ENCODE results near the gene HDAC11.
"Not testable (repeated sequence)": the region's sequence is repeated elsewhere in the genome, so short reads cannot be mapped to it uniquely, and the experiment has no call there.

HDAC11 gene

DNA sequence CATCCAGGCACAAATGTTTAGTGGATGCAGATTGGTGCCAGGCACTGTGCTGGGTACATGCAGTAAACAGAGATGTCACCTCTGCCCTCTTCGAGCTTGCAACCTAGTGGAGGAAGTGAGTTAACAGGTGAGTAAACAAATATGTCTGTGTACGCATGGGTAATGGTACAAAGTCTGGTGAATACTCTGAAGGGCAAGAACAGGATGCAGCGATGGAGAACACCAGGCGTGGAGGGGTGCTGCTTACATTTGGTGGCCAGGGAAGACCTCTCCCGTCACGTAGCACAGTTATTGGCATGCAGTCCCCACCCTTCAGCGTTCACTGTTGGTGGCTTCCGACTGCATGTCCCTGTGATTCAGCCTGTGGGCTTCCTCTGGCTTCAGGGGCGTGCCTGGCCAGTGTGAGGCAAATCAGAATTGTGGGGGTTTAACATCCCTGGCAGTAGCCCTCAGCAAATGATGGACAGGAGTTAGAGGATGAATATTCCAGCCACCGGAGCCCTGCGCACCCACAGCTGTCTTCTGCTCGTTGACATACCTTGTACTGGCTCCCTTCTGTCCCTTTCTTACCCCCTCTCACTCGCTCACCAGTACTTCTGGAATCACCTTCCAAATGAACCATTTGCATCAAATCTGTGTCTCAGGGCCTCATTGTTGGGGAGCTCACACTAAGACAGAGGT lies 9.1 kb upstream of the HDAC11 start:
- no peak for DNase-seq (ENCODE audit: low read depth, low spot score)

DNA sequence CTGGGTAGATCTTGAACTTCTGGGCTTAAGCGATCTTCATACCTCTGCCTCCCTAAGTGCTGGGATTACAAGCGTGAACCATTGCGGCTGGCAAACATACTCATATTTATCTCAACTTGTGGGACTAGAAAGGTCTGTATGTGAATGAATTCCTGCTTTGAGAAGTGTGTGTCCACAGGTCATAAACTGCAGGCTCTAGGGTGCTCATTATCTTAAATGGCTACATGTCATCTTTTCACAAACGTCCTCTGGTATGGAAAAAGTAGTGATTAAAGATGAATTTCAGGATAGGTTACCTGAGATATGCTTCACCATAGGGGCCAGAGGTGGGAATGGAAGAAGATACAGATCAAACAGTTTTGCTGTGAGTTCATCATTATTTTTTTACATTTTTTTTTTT lies 7.8 kb upstream of the HDAC11 start:
- DNase-seq (ENCODE audit: low read depth, low spot score): no peak

DNA sequence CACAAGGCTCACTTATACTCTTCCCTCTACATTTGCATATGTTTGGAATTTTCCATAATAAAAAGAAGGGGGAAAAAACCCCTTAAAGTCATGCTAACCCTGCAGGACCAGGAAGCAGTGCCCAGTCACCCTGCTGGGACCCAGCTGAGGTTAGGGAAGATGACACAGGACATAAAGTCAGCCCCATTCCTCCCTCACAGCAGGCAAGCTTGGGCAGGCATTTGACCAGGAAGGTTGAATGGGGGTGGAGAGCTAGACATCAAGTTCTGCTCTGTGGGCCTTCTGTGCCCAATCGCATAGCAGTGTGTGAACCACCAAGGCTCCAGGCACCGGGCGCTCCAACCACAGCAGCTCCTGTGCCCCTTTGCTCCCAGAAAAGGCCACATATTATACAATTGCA lies 7.1 kb upstream of the HDAC11 start:
- DNase-seq (ENCODE audit: low read depth, low spot score): no peak

DNA sequence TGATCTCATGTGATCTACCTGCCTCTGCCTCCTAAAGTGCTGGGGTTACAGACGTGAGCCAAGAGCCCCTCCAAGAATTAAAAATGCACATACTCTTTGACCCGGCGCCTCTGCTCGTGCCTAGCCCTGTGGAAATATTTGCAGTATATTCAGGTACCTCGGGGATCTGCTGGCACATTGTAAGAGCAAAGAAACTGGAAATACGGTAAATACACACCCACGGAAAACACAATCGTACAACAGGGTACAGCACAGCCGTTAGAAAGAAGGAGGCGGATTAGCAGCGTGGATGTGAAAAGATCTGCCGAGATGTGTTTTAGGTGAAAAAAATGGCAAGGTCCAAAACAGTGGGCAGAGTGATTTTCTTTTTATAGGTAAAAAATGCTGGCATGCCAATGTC lies 6.1 kb upstream of the HDAC11 start:
- no peak for DNase-seq (ENCODE audit: low read depth, low spot score)

DNA sequence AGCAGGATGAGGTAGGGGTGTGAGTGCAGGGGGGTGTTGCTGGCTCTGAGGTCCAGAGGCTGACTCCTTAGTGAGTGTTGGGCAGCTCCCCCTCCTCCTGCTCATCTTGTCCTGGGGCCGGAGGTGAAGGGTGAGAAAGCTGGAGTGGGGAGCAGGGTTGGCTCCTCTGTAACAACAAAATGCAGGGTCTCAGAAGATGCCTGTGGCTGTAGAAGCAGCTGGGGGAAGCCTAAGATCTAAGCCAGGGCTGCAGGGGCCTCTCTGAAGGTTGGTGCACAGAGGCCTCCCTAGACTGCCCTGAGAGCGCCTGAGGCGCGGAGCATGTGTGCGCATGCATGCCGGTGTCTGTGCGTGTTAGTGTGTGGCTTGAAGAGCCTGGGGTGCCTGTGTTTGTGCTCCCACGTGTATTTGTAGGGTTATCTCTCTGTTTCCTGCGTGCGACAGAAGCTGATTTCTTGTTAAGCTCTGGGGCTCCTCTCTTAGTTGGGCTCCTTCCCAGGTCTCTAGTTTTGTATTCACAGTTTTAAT lies 5.3 kb upstream of the HDAC11 start:
- no peak for DNase-seq (ENCODE audit: low read depth, low spot score)

DNA sequence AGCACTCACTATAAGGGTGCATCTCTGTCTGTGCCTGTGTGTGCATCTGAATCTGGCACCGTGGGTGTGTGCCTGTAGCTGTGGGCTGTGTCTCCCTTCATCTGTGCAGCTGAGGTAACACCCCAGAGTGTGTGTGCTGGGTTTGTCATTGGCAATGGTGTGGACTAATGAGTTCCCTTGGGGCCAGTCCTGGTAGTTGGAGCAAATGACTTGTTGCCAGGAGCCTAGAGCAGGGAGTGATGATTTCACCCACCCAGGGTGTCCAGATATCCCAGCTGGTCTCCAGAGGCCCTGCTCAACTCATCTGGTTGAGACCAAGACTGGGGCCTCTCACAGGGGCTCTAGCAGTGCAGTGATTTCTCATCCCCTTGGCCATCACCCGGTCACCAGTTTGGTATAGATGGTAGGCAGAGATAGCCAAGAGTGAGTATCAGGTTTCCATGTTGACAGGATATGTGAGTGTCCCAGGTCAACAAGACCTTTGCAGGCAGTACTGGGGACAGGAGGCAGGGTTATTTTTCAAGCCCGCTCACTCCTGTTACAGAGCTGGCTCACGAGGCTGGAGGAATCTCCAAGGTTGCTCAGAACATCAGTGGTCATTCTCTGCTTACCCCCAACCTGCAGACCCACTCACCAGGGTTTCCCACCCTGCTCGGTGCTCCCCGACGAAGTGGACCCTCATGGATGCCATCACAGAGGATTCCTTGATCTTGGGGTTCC lies 4.1 kb upstream of the HDAC11 start:
- DNase-seq (ENCODE audit: low read depth, low spot score): peak; percentile 38

DNA sequence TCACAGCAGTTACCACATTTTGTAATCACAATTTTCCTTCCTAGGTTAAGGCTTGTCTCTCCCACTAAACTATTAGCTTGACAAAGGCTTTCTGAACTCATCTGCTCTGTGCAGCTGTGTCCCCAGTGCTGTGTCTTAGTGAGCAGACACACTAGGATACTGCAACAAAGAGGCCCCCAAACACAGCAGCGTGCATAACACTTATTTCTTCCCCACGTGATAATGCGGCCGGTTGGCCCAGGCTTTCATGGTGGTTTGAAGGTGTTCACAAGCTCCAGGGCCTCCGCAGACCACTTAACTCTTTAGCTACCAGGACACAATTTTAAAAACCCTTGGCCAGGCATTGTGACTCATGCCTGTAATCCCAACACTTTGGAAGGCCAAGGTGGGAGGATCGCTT lies 2.2 kb upstream of the HDAC11 start:
- peak; percentile 54 for DNase-seq (ENCODE audit: low read depth, low spot score)

DNA sequence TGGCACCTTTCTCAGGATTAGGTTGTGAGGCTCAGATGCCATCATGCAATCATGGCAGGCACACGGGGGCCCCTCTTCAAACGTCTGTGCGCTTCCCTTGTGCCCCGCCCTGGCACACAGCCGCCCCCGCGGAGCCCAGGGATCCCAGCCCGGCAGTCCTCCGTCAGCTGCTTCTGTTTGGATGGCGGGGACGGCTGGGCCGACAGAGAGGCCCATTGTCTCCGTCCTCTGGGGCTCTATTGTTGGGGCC lies 849 bp upstream of the HDAC11 start:
- no peak for DNase-seq (ENCODE audit: low read depth, low spot score)

DNA sequence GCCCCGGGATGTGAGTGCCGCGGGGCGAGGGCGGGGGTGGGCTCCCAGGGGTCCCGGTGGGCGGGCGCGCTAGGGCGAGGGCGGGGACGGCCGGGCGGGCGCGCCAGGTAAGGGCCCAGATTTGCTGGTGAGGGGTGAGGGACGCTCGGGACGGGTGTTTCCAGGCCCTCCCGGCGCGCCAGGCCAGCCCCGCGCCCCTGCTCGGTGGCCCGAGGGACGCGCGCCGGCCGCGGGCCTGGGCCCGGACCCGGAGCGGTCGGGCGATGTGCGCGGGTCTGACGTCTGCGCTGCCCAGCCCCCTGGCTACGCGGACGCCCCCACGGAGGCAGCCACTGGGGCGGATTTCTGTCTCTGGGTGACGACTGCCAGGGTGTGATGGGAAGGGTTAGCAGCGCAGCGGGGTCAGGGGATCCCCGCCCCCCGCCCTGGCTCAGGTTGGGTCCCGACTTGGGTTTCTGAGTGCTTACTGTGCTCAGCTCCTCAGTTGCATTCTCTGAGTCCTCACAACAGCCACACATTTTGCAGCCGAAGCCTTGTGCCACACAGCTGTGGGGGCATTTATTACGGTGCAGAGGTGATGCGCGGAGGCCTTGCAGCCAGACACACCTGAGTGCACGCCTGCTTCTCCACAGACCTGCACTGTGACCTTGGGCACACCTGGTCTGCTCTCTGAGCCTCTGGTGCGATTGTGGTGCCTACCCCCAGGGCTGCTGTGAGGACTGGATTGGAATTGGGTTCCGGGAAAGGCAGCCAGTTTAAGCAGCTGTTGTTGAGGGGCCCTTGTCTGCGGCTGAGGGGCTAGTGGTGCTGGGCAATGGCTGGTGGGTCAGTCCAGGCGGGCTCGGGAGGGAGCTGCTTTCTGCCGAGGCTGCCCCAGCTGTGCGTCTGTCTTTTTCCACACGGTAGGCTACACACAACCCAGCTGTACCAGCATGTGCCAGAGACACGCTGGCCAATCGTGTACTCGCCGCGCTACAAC lies 523 bp downstream of the HDAC11 start:
- peak; percentile 55 for DNase-seq (ENCODE audit: low read depth, low spot score)

DNA sequence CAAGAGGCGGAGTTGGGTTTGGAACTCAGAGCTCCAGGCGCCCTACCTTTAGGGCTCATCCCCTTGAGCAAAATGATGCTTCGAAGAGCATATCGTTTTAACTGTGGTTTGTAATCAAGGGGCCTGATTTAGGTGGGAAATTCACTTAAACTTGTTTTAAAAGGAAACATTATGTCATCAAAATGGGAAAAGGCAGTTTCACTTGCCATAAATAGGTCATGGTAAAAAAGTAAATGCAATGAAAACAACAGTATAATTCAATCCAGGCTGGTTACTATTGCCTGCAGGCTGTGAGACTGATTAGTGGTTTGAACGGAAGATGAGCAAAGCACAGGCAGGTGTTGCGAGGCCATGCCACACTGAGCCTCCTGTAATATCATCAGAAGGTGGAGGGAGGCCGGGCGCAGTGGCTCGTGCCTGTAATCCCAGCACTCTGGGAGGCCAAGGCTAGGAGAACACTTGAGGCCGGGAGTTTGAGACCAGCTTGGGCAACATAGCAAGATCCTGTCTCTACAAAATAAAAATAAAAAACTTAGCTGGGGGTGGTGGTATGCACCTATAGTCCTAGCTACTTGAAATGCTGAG lies 2.1 kb downstream of the HDAC11 start:
- no peak for DNase-seq (ENCODE audit: low read depth, low spot score)

DNA sequence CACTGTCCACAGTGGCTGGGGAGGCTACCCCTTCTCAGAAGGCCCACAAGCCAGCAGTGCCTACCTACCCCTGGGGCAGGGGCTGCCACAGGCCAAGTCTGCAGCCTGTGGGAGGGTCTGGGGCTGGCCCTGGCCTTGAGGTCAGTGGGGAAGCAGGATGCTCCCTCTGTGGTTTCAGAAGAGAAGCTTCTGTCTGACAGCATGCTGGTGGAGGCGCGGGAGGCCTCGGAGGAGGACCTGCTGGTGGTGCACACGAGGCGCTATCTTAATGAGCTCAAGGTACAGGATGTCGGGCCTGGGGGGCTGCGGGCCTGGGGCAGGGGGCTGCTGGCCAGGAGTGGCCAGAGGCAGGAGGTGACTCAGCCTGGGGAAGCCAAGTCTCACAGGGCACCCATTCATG lies 3.2 kb downstream of the HDAC11 start:
- DNase-seq (ENCODE audit: low read depth, low spot score): no peak

DNA sequence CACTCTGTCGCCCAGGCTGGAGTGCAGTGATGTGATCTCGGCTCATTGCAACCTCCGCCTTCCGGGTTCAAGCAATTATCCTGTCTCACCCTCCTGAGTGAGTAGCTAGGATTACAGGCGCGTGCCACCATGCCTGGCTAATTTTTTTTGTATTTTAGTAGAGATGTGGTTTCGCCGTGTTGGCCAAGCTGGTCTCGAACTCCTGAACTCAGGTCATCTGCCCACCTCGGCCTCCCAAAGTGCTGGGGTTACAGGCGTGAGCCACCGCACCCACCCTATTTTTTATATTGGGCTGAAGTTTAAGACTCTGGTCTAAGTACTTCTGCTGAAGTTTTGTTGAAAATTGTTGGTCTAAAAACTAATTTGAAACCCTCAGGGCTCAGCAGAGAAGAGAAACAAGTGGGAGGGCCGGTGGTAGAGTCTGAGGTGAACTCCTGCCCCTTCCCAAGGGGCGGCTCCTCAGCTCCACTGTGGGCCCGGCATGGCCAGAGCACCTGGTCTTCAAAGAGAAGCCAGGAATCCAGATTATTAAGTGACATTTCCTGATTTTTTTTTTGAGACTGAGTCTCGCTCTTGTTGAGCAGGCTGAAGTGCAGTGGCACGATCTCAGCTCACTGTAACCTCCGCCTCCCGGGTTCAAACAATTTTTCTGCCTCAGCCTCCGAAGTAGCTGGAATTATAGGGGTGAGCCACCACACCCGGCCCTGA lies 4.0 kb downstream of the HDAC11 start:
- DNase-seq (ENCODE audit: low read depth, low spot score): no peak

DNA sequence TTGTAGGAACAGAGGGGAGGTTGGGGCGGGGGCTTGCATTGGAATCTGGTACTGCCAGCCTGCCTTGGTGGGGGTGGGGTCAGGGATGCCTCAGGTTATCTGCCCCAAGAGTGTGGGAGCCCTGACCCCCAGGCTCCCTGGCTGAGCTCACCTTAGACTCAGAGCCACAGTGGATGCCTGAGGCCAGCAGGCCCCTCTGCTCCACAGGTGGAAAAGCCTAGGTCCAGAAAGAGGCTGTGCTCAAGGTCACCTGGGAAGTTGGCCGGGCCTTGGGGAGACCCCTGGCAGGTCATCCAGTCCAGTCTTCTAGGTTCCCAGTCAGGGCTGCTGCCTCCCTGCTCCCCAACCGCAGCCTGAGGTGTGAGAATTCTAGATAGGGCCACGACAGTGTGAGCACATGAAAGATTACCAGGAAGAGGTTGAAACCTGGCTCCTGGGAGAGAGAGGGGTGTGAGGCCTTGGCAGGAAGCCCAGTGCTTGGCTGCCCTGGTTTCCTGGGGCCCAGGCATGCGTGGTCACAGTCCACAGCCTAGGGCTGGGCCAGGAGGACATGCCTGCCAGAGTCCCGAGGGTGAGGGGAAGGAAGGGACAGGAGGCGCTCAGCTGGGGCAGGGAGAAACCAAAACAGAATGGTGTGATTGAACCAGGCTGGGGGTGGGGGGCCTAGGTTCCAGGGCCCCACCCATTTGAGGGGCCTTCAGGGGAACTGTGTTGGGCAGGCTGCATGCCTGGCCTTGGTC lies 4.9 kb downstream of the HDAC11 start:
- no peak for DNase-seq (ENCODE audit: low read depth, low spot score)

DNA sequence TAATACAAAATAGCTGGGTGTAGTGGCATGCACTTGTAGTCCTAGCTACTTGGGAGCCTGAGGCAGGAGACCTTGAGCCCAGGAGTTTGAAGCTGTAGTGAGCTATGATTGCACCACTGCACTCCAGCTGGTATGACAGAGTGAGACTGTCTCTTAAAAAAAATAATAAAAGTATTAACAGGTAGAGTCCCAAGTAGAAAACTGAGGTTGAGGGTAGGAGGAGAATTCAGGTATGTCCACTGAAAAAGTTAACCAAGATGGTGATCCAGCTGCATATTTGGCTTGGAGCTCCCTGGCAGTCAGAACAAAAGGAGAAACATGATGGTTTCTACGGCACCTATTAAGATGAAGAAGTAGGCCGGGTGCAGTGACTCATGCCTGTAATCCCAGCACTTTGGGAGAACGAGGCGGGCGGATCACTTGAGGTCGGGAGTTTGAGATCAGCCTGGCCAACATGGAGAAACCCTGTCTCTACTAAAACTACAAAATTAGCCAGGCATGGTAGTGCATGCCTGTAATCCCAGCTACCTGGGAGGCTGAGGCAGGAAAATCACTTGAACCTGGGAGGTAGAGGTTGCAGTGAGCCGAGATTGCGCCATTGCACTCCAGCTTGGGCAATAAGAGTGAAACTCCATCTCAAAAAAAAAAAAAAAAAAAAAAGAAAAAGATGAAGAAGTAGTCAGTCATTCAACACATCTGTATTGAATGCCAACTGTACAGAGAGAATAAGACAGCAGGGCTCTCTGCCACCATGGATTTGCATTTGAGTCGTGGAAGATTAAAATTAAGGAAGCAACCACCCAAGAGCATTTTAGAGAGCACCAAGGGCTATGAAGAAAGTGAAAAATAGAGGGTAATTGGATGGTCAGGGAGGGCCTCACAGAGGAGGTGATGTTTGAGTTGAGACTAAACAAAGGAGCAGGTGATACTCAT lies 5.8 kb downstream of the HDAC11 start:
- not testable (repeated sequence) for DNase-seq (ENCODE audit: low read depth, low spot score)

DNA sequence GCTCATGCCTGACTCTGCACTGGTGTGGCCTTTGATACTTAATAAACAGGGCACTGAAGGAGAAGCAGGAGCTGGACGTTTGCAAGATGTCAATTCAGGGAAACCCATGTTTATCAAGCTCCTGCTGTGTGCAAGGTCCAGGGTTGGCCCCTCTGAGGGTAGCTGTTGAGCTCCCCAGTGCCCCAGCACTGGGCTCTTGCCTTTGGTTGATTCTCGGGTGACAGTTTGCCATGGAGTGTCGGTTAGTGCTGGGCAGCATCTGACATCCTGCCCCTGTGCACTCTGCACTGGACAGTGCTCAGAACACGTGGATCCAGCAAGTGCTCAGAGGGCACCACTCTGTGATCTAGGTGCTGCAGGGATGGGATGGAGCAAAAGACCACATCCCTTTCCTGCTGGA lies 7.3 kb downstream of the HDAC11 start:
- no peak for DNase-seq (ENCODE audit: low read depth, low spot score)

DNA sequence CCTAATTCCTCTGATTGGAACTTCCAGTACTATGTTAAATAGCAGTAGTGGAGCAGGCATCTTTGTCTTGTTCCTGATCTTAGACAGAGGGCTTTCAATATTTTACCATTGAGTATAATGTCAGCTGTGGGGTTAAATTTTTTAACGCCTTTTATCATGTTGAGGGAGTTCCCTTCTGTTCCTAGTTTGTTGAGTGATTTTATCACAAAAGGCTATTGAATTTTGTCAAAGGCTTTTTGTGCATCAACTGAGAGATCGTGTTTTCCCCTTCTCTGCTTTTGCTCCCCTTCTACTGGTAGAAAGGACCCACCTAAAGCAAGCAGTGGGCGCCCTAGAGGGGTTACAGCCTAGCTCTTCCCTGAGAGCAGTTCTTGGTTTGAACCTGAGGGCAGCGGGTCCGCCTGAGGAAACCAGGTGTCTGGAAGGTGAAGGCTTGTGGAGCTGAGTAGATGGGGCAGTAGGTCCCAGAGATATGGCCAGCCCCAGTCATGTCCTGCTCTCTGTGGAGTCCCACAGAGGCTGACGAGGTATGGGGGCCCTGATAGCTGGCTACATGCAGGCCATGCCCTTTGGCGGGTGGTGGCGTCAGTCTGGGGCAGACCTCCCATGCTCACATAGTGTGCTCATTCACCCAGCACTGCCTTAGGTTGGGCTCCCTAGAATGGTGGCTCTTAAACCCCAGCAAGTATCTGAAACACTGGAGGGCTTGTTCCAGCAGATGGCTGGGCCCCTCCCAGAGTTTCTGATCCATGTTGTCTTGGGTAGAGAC lies 11.3 kb downstream of the HDAC11 start:
- no peak for DNase-seq (ENCODE audit: low read depth, low spot score)

DNA sequence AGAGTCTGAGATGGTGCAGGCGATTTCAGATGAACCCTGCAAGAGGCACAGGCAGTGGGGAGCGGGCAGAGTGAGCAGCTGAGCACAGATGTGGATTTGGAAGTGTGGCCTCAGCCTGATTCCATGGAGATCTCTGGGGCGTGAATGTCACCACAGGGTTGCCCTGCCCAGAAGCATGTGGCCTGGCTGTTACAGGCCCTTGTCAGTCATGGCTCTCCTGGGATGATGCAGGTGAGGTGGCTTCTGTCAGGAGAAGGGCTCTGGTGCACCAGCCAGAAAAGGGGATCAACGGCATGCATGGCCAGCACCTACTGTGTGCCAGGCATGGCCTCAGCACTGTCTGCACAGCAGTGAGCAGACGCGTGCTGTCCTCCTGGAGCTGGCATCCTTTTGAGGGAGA lies 11.9 kb downstream of the HDAC11 start:
- DNase-seq (ENCODE audit: low read depth, low spot score): no peak

DNA sequence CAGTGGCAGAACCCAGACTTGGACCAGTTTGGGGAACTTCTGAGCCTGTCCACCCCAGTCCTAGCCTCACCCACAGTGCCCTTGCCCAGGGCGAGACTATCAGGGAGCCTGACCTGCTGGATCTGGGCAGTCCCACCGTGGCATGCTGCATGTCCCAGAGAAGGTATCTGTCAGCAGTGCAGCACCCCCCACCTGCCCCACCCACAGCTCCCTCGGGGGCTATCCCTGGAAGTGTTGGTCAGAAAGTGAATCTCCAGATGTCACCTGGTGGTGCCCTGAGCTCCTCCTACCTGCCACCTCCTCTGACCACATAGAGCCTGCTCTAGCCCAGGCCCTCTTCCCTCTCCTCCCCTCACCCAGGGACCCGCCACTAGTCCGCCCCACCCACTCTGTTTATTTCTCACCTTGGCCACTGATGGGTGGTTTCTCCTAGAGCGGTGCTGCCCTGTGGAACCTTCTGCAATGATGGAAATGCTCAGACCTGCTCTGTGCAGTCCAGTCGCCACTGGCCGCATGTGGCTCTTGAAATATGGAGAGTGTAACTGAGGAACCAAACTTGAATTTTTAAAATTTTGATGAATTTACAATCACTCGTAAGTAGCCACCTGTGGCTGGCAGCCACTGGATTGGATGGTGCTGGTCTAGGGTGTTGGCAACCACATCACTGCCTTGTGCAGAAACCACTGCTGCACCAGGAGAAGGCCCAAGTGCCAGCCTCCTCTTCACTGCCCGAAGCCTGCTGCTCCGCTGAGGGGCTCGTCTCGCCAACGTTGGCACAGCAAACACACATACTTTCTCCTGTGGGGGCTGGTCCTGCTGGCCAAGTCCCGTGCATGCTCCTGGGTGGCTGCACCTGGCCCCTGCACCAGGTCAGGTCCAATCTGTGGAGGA lies 13.1 kb downstream of the HDAC11 start:
- DNase-seq (ENCODE audit: low read depth, low spot score): no peak
